ENCODE measurements around the gene ZNF407.

ZNF407 gene

GRCh38 chr18:75071866-75072671 lies 474.4 kb downstream of the ZNF407 start:
- H3K4me3 ChIP-seq (ENCODE audit: low read depth, low read length) = no peak overlapping the region
- DNase-seq (ENCODE audit: low read depth) = no peak
- no peak for TF ChIP-seq CTCF (IDR thresholded peaks at IDR 0.05; ENCODE audit: low read depth, low read length, missing control alignments)

DNA sequence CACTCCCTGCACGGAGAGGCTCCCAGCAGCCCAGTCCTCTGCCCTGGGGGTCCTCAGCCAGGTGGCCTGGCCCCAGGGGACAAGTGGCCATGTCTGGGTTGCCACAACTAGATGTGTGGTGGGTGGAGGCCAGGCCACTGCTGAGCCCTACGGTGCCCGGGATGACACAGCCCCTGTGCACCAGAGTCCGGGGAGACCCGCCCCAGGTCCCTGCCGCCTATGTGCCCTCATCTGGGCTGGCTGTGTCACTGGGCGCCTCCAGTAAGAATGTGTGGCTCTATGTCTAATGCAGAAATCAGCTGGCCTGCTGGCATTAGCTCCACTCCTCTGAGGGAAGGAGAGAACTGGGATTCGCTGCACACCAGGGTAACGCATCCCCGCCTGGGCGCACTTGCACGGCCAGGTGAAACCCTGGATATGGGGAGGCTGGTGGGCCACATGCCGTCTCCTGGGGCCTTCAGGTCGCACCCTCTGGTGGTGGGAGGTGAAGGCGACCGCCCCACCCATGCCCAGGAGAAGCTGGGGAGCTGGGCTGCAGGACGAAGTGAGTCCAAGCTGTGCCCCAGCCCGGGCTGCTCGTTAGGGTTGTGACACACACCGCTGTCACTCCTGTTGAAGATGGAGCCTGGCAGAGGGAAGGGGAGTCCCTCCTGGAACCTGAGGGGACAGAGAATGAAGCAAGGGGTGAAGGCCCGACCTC lies 475.2 kb downstream of the ZNF407 start:
- DNase-seq (ENCODE audit: low read depth) = no peak
- no peak overlapping the region for H3K4me3 ChIP-seq (ENCODE audit: low read depth, low read length)
- TF ChIP-seq CTCF (IDR thresholded peaks at IDR 0.05; ENCODE audit: low read depth, low read length, missing control alignments) = no peak

- no peak overlapping the region for H3K4me3 ChIP-seq (ENCODE audit: low read depth, low read length)
- TF ChIP-seq CTCF (IDR thresholded peaks at IDR 0.05; ENCODE audit: low read depth, low read length, missing control alignments) = no peak
- no peak for DNase-seq (ENCODE audit: low read depth)
These were observed 476.0 kb downstream of the ZNF407 start for GRCh38 chr18:75073654-75074053.

DNA sequence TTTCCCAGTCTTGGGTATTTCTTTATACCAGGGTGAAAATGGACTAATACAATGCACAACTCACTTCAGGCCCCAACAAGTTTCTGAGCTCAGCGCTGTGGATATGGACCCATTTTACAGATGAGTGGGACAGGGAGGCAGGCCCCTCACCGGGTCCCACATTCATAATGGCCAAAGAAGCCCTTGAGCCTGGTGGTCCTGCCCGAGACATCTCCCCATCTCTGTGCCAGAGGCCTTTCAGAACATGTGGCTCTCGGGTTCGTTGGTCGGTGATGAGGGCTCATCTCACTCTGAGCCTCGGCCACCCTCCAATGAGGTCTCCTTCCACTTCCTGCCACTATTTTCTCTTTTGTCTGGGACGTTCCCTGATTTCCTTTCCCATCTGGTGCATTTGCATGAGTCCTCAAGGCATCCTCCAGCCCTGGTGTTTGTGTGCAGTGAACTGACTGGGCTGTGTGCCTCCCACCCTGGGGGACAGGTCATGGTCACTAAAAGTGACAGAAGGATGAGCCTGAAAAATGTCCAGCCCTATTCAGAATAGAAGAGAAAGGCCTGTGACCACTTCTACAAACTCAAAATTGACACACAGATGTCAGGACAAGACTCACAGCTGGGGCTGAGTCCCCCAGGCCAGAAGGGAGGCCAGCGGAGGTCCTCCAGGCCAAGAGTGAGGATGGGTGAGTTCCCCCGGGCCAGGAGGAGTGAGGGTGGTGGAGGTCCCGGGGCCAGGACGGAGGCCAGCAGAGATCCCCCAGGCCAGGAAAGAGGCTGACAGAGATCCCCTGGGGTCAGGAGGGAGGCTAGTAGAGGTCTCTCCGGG lies 476.7 kb downstream of the ZNF407 start:
- no peak overlapping the region for H3K4me3 ChIP-seq (ENCODE audit: low read depth, low read length)
- no peak for TF ChIP-seq CTCF (IDR thresholded peaks at IDR 0.05; ENCODE audit: low read depth, low read length, missing control alignments)
- no peak for DNase-seq (ENCODE audit: low read depth)

DNA sequence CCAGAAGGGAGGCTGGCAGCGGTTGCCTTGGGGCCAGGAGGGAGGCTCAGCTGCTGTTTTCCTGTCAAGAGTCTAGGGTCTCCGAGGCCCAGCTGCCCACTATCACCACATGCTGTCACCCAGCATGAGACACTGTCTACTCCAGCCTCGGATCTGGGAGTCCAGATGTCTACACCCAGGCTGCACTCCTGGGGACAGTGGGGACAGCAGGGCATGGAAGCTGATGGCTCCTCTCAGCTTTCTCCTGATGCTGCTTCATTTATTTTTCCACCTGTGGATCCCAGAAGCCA lies 477.3 kb downstream of the ZNF407 start:
- H3K4me3 ChIP-seq (ENCODE audit: low read depth, low read length) = no peak overlapping the region
- TF ChIP-seq CTCF (IDR thresholded peaks at IDR 0.05; ENCODE audit: low read depth, low read length, missing control alignments) = no peak
- no peak for DNase-seq (ENCODE audit: low read depth)

- no peak overlapping the region for H3K4me3 ChIP-seq (ENCODE audit: low read depth, low read length)
- no peak for DNase-seq (ENCODE audit: low read depth)
- no peak for TF ChIP-seq CTCF (IDR thresholded peaks at IDR 0.05; ENCODE audit: low read depth, low read length, missing control alignments)
These were observed 477.8 kb downstream of the ZNF407 start for GRCh38 chr18:75075429-75075841.
